GM18858 (cell line): ENCODE measurements around the gene COL21A1.

Experiments
- ATAC-seq: cut with Tn5 transposase; IDR thresholded peaks from one replicate; pipeline ENCODE4 v1.9.1; 2021; ENCODE audit not compliant: unreplicated experiment

COL21A1 gene

GRCh38 chr6:56193846-56194245, 53.5 kb downstream of the COL21A1 start:
- ATAC-seq, result no peak

GRCh38 chr6:56188429-56188828, 59.0 kb downstream of the COL21A1 start:
- no peak for ATAC-seq

- no peak for ATAC-seq
Observed at GRCh38 chr6:56187686-56188085, 59.7 kb downstream of the COL21A1 start.

GRCh38 chr6:56176741-56177140, 70.6 kb downstream of the COL21A1 start:
- no peak for ATAC-seq

GRCh38 chr6:56173228-56173627, 74.2 kb downstream of the COL21A1 start:
- ATAC-seq, result no peak

GRCh38 chr6:56172144-56172543, 75.2 kb downstream of the COL21A1 start:
- no peak for ATAC-seq

- no peak for ATAC-seq
Observed at GRCh38 chr6:56169366-56169765, 78.0 kb downstream of the COL21A1 start.

GRCh38 chr6:56168596-56168995, 78.8 kb downstream of the COL21A1 start:
- ATAC-seq, result no peak

GRCh38 chr6:56162081-56162480, 85.3 kb downstream of the COL21A1 start:
- ATAC-seq, result no peak

GRCh38 chr6:56160489-56160888, 86.9 kb downstream of the COL21A1 start:
- ATAC-seq, result no peak

GRCh38 chr6:56158571-56158970, 88.8 kb downstream of the COL21A1 start:
- ATAC-seq, result no peak

GRCh38 chr6:56156643-56157042, 90.7 kb downstream of the COL21A1 start:
- ATAC-seq, result no peak

GRCh38 chr6:56155634-56156141, 91.7 kb downstream of the COL21A1 start:
- no peak for ATAC-seq

- no peak for ATAC-seq
Observed at GRCh38 chr6:56154076-56154475, 93.3 kb downstream of the COL21A1 start.

GRCh38 chr6:56152611-56153010, 94.8 kb downstream of the COL21A1 start:
- ATAC-seq, result no peak

- ATAC-seq, result no peak
Observed at GRCh38 chr6:56151609-56152224, 95.7 kb downstream of the COL21A1 start.

GRCh38 chr6:56148488-56149186, 98.7 kb downstream of the COL21A1 start:
- no peak for ATAC-seq

- no peak for ATAC-seq
Observed at GRCh38 chr6:56147766-56148165, 99.6 kb downstream of the COL21A1 start.

- ATAC-seq, result no peak
Observed at GRCh38 chr6:56146086-56146485, 101.3 kb downstream of the COL21A1 start.

- no peak for ATAC-seq
Observed at GRCh38 chr6:56145616-56146015, 101.8 kb downstream of the COL21A1 start.

- ATAC-seq, result no peak
Observed at GRCh38 chr6:56144538-56145324, 102.6 kb downstream of the COL21A1 start.

- ATAC-seq, result no peak
Observed at GRCh38 chr6:56143796-56144195, 103.6 kb downstream of the COL21A1 start.
